CD4-positive, alpha-beta T cell treated with Interleukin-6 for 4 hours (primary cell): ENCODE measurements around the gene TSHB.

ENCODE experiments used
- DNase-seq: peaks from one replicate; pipeline ENCODE4 v3.0.0-alpha.2; 2020; ENCODE audit warnings: mixed read lengths

The TSHB gene

DNA sequence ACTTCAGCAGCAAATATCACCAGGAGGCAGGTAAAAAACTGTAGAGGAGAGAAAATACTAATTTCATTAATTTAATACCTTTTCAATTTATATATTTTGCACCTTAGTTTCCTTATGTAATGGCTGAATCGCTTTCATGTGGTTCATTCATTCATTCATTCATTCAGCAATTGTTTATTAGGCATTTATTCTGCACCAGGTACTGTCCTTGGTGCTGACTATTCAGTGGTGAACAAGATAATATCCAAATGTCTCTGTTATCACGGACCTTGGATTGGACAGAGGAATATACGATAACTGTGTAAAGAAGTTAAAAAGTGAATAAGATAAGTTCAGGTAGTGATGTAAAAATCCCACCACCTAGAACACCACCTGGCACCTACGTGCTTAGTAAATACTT is 30.9 kb downstream of the TSHB start:
- no peak for DNase-seq

GRCh38 chr1:115062542-115063004 is 32.9 kb downstream of the TSHB start:
- peak; percentile 96 for DNase-seq

GRCh38 chr1:115063228-115063901 is 33.7 kb downstream of the TSHB start:
- DNase-seq, result peak; percentile 56

GRCh38 chr1:115064461-115064860 is 34.8 kb downstream of the TSHB start:
- no peak for DNase-seq

DNA sequence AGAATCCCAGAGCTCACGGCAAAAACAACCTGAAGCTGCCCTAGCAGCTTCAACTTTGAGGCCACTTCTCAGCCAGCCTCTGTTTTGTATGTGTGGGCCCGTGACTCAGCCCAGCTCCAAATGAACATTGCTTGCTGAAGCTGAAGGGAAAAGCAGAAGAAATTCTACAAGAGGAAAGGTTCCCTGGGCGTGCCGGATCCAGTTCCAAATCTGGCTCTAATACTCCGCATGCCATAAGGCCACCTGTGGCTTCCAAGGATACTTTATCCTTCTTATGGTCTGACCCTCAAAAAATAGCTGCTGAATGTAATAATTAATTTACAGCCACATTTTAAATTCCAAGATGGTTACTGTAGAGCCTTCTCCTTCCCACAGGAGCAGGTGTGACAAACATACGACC is 35.4 kb downstream of the TSHB start:
- no peak for DNase-seq

DNA sequence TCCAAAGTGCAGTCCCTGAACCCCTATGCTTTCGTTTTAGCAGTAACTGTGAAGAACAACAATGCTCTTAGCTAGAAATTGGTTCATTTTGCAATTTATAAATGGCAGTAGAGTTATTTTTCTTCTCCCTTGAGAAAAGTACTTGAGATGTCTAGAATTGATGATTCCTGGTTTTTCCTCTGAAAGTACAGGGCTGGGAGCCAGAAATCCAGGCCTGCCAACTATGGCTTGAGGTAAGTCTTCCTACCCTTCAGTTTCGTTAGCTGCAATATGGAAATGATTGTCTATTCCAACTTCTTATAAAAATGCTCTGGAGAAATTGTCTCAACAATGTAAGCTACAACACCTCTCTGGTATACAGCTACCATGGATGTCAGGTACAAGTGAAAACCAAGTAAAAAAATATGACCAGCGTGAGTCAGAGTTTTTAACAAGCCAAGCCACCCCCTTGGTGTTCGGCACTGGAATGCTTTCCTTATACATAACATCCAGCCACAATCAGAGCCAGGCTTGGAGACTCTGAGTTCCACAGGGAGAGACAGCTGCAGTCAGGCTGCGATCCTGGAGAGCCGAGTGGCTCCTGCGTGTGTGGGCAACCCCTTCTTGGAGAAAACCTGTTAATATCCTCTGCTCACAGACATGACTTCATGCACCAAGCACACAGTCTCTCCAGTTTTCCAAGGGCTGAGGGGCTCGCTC is 37.7 kb downstream of the TSHB start:
- DNase-seq, result no peak

DNA sequence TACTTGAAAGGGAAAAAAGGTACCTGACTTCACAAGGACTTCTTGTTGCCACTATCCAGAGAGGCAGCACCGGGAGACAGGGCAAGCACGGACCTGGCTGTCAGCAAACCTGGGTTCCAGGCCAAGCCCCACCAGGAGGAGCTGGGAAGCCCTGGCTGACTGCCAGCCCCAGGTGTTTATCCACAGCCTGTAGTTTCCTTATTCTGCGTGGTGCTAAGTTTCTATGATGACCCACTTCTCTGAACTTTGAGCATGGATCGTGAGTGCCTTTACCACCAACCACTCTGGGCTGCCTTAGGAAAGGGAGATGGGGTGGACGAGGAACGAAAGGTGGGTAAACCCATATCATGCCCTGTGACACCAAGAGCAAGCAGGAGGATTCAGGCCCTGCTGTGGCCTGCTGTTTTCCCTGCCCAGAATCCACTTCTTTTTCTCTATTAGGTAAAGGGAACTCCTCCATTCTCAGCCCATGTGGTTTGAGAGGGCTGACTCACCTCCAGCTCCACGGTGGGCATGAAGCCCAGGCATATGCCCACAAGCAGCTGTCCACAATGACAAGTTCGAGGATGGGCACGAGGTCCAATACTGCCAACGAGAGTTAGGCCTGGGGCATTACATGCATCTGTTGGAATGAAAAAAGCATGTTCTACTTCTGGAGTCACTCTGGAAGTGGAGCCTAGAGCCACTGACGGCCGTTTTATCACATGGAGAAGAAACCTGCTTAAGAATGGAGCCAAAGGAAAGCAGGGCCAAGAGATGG is 39.4 kb downstream of the TSHB start:
- no peak for DNase-seq

DNA sequence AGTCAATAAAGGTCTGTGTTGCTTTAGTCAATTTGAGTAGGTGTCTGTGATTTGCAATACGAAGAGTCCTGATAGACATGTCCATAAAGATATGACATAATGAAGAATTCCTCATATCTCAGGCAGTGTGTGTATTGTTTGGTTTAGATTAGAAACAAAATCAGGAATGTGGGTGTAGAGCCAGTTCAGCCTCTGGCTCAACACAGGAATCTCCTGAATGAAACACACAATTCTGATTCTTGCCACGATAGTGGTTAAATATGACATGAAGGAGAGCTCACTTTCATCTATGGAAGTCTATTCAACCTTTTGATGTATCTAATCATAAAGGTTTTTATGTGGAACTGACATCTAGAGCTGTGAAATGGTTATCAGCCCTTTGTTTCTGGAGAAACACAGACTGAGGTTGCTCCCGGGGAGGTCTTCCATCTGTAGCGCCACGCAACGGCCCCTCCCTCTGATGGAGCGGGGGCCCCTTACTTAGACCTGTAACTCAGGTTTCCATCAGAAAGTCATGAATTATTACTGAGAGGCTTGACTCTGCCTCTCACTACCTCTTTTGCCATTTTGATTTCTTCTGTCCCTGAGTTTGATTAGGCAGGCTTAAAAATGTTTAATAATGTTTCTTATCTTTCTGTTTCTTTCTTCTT is 40.2 kb downstream of the TSHB start:
- DNase-seq, result no peak

- DNase-seq, result no peak
These were observed 41.5 kb downstream of the TSHB start for GRCh38 chr1:115071012-115071664.

DNA sequence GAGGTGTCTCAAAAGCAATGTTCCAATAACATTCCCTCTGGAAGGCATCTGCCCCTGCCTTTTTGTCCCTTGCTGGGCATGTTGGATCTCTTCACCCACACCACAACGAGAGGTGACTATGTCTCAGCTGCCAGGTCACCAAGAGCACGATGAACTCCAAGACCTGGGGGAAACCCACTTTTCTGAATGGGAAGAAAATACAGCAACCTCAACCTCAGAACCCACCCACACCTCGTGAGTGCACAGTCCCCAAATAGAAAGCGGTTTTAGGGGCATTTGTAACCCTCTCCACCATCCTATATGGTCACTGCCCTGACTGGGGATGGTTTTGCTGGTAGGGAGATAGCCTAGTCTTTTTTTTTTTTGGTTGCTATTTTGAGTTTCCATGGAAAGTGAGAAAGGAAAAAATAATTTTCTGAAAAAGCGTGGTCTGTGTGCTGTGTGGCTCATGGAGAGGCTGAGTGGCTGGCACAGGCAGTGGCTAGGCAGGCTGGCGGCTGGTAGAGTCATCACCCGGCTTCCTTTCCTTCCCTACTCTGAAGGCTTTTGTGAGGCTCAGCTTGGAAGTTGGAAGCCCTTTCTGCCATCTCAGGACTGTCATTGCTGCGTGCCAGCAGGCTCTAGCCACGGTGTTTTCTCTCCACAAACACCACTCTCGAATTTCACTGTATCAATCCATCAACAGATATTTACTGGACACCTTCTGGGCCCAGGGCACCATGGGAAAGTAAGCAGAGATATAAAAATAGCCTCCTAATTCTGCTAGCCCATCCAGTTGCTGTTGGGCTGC is 43.9 kb downstream of the TSHB start:
- DNase-seq, result no peak

GRCh38 chr1:115074839-115075534 is 45.4 kb downstream of the TSHB start:
- DNase-seq, result no peak

DNA sequence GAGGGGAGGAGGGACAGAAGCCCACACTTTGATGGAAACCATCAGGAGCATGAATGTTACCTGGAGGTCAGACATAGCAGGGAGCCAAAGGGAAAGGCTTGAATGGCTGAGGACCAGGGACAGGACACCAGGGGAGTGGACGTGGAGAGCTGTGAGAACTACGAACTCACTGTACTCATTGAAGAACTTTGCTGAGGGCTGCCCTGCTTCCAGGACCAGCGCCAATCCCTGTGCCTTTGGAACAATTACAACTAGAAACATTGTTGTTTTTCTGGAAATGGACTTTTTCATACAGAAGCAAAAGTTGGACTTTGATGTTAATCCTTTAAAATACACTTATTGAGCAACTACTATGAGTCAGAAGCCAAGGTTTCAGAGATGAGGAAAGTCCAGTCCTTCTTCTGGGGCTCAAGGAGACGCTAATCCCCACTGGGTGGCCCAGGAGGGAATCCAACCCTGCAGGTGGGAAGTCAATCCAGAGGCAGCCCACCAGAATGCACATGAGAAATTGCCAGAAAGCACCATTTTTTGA is 46.8 kb downstream of the TSHB start:
- DNase-seq, result no peak

GRCh38 chr1:115077286-115077983 is 47.8 kb downstream of the TSHB start:
- no peak for DNase-seq

DNA sequence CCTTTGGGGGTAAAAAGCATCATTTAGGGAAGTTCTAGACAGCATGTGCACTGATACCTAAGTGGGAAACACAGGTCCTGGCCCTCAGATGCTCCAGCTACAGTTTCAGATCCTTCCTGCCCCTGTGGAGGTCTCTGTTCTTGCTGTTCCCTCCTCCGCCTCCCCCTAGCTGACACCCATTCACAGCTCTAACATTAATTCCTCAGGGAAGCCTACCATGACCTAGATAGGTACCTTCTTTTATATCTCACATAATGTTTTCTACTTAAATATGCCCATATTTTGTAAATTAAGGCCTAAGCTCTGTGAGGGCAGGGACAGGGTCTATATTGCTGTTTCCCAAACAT is 48.3 kb downstream of the TSHB start:
- DNase-seq, result no peak

DNA sequence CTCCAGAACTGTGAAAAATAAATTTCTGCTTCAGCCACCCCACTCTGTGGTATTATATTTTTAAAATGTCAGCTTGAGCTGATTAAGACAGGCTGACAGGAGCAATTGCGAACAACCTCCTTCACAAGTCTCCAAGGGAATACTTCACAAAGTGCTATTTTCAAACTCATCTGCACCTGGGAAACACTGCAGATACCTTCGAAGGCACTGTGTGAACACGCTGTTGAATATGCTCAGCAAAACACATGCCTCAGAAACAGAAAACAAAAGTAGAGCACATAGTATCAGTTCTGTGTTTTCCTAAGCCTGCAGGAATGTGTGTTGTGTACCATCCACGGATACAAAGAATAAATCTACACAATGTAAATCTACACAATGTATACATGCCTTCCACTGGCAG is 49.1 kb downstream of the TSHB start:
- no peak for DNase-seq

GRCh38 chr1:115082949-115083348 is 53.3 kb downstream of the TSHB start:
- no peak for DNase-seq
